ENCODE data around the gene GNAT3. TPM values are rescaled to one million over a fixed set of nuclear protein-coding genes. Genes with fewer than 3 reads are reported as not detected.
A peak's percentile ranks its signal among the peaks of the same experiment; 100 is the strongest.

GNAT3 gene
- total RNA-seq, 1 donor from 2014 or later, result not detected

DNA sequence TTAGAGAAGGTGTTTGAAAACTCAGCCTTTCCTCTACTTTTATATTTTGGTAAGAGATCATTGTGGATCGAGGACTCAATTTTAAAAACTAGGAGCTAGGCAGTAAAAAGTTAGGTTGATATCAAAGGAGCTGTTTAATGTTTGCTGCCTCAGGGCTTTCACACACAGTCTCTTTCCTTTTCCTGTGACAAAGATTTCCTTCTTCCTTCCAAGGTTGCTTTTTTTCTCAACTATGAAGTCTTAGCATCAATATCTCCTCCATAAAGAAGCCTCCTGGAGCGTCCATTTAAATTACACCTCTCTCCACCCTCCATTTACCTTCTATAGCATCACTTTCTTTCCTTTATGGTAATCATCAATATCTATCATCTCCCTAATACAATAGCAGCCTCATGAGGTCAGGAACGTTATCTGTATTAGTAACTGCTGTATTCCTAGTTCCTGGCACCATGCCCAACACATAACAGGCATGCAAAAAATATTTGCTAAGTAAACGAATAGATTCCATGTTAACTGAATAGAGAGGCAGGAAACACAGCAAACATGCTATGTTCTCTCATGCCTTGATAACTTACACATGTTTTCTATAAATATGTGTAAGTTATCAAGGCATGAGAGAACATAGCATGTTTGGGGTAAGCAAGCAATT is 48.5 kb downstream of the GNAT3 start:
- TF ChIP-seq, protein P1, sequence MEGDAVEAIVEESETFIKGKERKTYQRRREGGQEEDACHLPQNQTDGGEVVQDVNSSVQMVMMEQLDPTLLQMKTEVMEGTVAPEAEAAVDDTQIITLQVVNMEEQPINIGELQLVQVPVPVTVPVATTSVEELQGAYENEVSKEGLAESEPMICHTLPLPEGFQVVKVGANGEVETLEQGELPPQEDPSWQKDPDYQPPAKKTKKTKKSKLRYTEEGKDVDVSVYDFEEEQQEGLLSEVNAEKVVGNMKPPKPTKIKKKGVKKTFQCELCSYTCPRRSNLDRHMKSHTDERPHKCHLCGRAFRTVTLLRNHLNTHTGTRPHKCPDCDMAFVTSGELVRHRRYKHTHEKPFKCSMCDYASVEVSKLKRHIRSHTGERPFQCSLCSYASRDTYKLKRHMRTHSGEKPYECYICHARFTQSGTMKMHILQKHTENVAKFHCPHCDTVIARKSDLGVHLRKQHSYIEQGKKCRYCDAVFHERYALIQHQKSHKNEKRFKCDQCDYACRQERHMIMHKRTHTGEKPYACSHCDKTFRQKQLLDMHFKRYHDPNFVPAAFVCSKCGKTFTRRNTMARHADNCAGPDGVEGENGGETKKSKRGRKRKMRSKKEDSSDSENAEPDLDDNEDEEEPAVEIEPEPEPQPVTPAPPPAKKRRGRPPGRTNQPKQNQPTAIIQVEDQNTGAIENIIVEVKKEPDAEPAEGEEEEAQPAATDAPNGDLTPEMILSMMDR (IDR thresholded peaks at IDR 0.05), result no peak
- Histone ChIP-seq H3K9me3 (no peaks in the 10 kb centered on the region), H3K36me3 (no peaks in the 10 kb centered on the region), H3K27me3 (no peaks in the 10 kb centered on the region), H3K27ac (no peak overlapping the region), H3K4me1 (no peaks in the 10 kb centered on the region), H3K4me3 (no peak overlapping the region)
- no peak for DNase-seq (ENCODE audit: low spot score in 2 of 2)
- intact Hi-C loops (cut with DNase I), result no loop called here

DNA sequence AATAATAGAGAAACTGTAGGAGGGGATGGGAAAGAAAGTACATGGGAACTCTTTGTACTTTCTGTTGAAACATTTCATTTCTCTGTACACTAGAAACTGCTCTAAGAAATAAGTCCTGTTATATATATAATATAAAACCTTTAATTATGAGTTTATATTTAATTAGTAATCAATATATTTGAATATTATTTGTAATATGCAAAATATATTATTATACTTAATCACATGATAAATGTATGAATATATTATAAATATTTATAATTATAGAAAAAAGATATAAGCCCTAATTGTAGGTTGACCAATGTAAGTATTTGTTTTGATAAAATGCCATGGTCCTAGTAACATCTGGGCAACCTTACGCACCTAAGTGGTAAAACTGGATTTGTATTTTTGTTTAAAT is 51.0 kb downstream of the GNAT3 start:
- Histone ChIP-seq H3K9me3 (no peaks in the 10 kb centered on the region), H3K4me3 (no peak overlapping the region), H3K36me3 (no peaks in the 10 kb centered on the region), H3K27ac (no peak overlapping the region), H3K4me1 (no peaks in the 10 kb centered on the region), H3K27me3 (no peaks in the 10 kb centered on the region)
- intact Hi-C loops (cut with DNase I), result no loop called here
- no peak for DNase-seq (ENCODE audit: low spot score in 2 of 2)
- TF ChIP-seq, protein P1 (IDR thresholded peaks at IDR 0.05), result no peak

DNA sequence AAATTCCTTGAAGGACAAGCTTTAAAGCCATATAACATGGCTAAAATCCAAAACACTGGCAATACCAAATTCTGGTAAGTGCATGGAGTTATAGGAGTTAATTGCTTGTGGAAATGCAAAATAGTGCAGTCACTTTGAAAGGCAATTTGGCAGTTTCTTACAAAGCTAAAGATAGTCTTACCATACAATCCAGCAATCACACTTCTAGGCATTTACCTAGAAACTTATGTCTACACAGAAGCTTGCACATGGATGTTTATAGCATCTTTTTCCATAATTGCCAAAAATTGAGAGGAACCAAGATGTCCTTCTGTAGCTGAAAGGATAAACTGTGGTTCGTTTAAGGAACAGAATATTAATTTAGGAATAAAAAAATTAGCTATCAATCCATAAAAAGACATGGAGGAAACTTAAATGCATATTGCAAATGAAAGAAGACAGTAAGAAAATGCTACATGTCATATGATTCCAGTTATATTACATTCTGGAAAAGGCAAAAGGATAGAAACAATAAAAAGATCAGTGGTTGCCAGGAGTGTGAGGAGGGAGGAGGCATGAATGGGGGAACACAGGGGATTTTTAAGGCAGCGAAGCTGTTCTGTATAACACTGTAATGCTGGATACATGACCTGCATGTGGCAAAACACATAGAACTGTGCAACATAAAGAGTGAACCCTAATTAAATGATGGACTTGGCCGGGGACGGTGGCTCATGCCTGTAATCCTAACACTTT is 51.9 kb downstream of the GNAT3 start:
- Histone ChIP-seq H3K36me3 (no peaks in the 10 kb centered on the region), H3K9me3 (no peaks in the 10 kb centered on the region), H3K4me3 (no peak overlapping the region), H3K4me1 (no peaks in the 10 kb centered on the region), H3K27me3 (no peaks in the 10 kb centered on the region), H3K27ac (no peak overlapping the region)
- intact Hi-C loops (cut with DNase I), result loop anchor here (10.0 kb wide), 1 partner anchor 365 kb away; no protein-coding TSS in a partner anchor
- no peak for DNase-seq (ENCODE audit: low spot score in 2 of 2)
- TF ChIP-seq, protein P1 (IDR thresholded peaks at IDR 0.05), result no peak

DNA sequence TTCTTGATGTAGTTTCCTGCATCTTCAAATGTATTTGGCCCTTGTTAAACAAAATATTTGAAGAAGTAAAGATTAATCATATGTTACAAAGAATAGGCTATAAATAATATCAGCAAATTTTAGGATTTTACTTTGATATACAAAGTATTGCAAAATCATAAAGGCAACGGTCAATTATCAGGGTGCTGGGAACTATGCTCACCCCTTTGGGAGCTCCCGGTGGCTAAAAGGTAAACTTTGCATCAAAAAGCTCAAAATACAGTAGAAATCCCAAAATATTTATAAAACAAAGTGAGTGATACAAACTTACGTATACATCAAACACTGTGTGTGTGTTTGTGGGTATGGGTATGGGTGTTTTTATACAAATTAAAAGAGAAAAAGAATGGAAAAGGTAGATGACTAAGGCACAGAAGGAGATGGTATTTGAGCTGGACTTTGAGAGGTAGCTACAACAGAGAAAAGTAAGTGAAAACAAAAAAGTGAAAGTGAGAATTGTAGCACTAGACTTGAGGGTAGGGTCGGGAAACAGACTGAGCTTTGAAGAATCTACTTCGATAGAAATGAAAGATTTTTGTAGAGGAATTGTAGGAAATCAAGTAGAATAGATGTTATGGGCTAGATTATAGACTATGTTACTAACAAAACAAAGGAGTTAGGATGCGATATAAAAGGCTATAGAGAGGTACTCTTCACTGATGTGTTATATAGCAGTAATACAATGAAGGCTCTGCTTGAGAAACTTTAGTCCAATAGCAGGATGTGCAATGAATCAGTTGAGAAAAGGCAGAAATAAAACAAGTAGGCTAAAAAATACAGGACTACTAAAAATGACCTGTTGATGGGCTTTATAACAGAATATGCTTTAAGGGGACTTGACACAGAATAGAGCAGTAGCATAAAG is 52.8 kb downstream of the GNAT3 start:
- H3K4me1 ChIP-seq, result no peaks in the 10 kb centered on the region
- H3K36me3 ChIP-seq, result no peaks in the 10 kb centered on the region
- intact Hi-C loops (cut with DNase I), result loop anchor here (10.0 kb wide), 1 partner anchor 364 kb away; no protein-coding TSS in a partner anchor
- H3K4me3 ChIP-seq, result no peak overlapping the region
- H3K27me3 ChIP-seq, result no peaks in the 10 kb centered on the region
- no peaks in the 10 kb centered on the region for H3K9me3 ChIP-seq
- H3K27ac ChIP-seq, result no peak overlapping the region
- TF ChIP-seq, protein P1 (IDR thresholded peaks at IDR 0.05), result no peak
- DNase-seq (ENCODE audit: low spot score in 2 of 2), result no peak

DNA sequence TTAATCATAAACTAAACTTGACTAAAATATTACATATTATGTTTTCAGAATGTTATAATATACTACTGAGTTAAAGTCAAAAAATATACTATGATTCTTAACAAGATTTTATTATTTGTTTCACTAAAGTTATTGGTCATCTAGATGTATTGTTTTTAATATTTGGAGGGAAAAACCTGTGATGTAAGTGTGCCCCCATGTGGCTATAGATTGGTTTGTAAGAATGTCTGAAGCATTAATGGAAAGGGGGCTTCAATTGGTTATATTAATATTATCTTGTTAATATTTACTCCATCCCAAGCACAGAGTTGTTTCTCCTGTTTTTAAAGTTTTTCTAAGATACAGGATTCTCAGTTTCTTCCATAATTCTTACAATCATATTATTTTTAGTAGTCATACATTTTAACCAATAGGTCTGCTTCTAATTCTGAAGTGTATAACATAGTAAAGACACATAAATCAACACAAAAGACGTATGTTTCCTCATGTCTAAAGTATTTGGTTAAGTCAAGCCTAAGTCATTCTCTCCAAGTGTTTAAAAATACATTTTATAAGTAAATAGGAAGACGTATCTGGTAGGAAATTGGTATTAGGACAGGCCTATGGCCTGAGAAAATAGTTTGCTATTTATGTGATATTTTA is 58.0 kb downstream of the GNAT3 start:
- intact Hi-C loops (cut with DNase I), result loop anchor here (5.0 to 10.0 kb wide), 2 partner anchors 359 to 392 kb away; no protein-coding TSS in a partner anchor
- H3K9me3 ChIP-seq, result no peaks in the 10 kb centered on the region
- H3K36me3 ChIP-seq, result no peaks in the 10 kb centered on the region
- H3K27ac ChIP-seq, result no peak overlapping the region
- TF ChIP-seq, protein P1 (IDR thresholded peaks at IDR 0.05), result peak in 2 of 3 experiments; percentile 38 to 49
- H3K27me3 ChIP-seq, result no peaks in the 10 kb centered on the region
- DNase-seq (ENCODE audit: low spot score in 2 of 2), result no peak
- no peak overlapping the region for H3K4me3 ChIP-seq
- H3K4me1 ChIP-seq, result no peaks in the 10 kb centered on the region
